Neural progenitor cell (in vitro differentiated cells): ENCODE results near the gene HEY2. TPM values are rescaled to one million over a fixed set of nuclear protein-coding genes. Genes with fewer than 3 reads are reported as not detected.
"Not testable (repeated sequence)": the region's sequence is repeated elsewhere in the genome, so short reads cannot be mapped to it uniquely, and the experiment has no call there.

Experiments
- DNase-seq: peaks from one replicate; pipeline ENCODE4 v3.0.0-alpha.2; 2016; ENCODE audit warnings: low spot score
- H2AFZ ChIP-seq: fragments of 200-600 bp; sonication (generic); replicated peaks from 2 replicates; pipeline ENCODE4 v1.6.1; 2016; ENCODE audit warnings: antibody characterized with exemption
- H3F3A ChIP-seq: fragments of 200-600 bp; sonication (generic); 2 replicates; pipeline ENCODE4 v1.6.1; 2016; ENCODE audit warnings: antibody characterized with exemption, low read depth
- H3K27ac ChIP-seq: fragments of 200-600 bp; sonication (generic); 2 replicates; pipeline ENCODE4 v1.5.1; 2016; ENCODE audit warnings: mild to moderate bottlenecking
- H3K27me3 ChIP-seq: fragments of 200-600 bp; sonication (generic); 2 replicates; pipeline ENCODE4 v1.6.1; 2016; ENCODE audit warnings: mild to moderate bottlenecking, moderate library complexity
- H3K36me3 ChIP-seq: fragments of 200-600 bp; sonication (generic); 2 replicates; pipeline ENCODE4 v1.5.1; 2016
- H3K4me1 ChIP-seq: fragments of 200-600 bp; sonication (generic); 2 replicates; pipeline ENCODE4 v1.6.1; 2016; ENCODE audit warnings: mixed run types
- H3K4me2 ChIP-seq: fragments of 200-600 bp; sonication (generic); 2 replicates; pipeline ENCODE4 v1.6.1; 2016
- H3K4me3 ChIP-seq: fragments of 200-600 bp; sonication (generic); 2 replicates; pipeline ENCODE4 v1.5.1; 2016
- H3K79me2 ChIP-seq: fragments of 200-600 bp; sonication (generic); 2 replicates; pipeline ENCODE4 v1.6.1; 2016; ENCODE audit warnings: low read depth
- H3K9ac ChIP-seq: fragments of 200-600 bp; sonication (generic); 2 replicates; pipeline ENCODE4 v1.6.1; 2016
- H3K9me3 ChIP-seq: fragments of 200-600 bp; sonication (generic); 2 replicates; pipeline ENCODE4 v1.5.1; 2016; ENCODE audit warnings: low read depth
- H4K20me1 ChIP-seq: fragments of 200-600 bp; sonication (generic); 2 replicates; pipeline ENCODE4 v1.6.1; 2016; ENCODE audit warnings: low read depth
- H3K27ac Mint-ChIP-seq: 3 replicates; pipeline ENCODE4 v1.8.0; 2021; ENCODE audit warnings: mixed read lengths
- H3K27me3 Mint-ChIP-seq: 2 replicates; pipeline ENCODE4 v1.8.0; 2022; ENCODE audit warnings: low read depth, mild to moderate bottlenecking, inconsistent platforms, moderate library complexity, mixed read lengths; ENCODE audit not compliant: insufficient read depth
- H3K36me3 Mint-ChIP-seq: 3 replicates; pipeline ENCODE4 v1.8.0; 2021; ENCODE audit warnings: mixed read lengths
- H3K4me1 Mint-ChIP-seq: 3 replicates; pipeline ENCODE4 v1.8.0; 2021; ENCODE audit warnings: mixed read lengths
- H3K4me3 Mint-ChIP-seq: 3 replicates; pipeline ENCODE4 v1.8.0; 2021; ENCODE audit warnings: mild to moderate bottlenecking, moderate library complexity, mixed read lengths
- H3K9me3 Mint-ChIP-seq: 3 replicates; pipeline ENCODE4 v1.8.0; 2020; ENCODE audit warnings: mixed read lengths
- EZH2 ChIP-seq: fragments of 200-600 bp; sonication (generic); IDR thresholded peaks from 2 replicates; pipeline ENCODE4 v1.6.1; 2017; ENCODE audit warnings: antibody characterized with exemption, mild to moderate bottlenecking, moderate library complexity
- EZH2phosphoT487 ChIP-seq: fragments of 200-600 bp; sonication (generic); IDR thresholded peaks from 2 replicates; pipeline ENCODE4 v1.6.1; 2017; ENCODE audit warnings: antibody characterized with exemption
- total RNA-seq: library from RNA; depleted of rRNA; stranded (reverse); fragments of >200 nt; gene quantifications from 2 replicates; pipeline ENCODE4 v1.2.3, GENCODE V29; 2015; ENCODE audit warnings: low replicate concordance
- TF ChIP-seq, protein P1 (sequence below): fragments of 200-600 bp; sonication (generic); IDR thresholded peaks from 2 replicates; pipeline ENCODE4 v1.5.1; 2017; ENCODE audit warnings: antibody characterized with exemption, mild to moderate bottlenecking

HEY2 gene
- total RNA-seq, 1 donor from 2014 or later, result 1.1 TPM

DNA sequence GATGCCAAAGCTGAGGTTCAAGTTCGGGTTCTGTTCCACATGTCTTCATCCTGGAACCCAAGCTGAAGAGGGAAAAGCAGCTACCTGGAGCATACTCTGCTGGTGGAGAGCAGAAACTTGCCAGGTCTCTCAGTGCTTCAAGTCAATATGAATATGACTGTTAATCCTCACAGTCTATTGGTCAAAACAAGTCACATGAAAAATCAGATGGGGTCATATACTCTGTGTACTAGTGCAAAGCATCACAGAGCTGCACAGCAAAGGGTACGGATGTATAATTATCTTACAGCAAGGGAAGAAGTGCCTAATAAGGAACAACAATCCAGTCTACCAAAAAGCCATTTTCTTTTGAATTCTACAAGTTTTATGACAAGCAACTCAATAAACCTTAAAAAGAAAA lies 53.0 kb downstream of the HEY2 start:
- no peaks in the 10 kb centered on the region for H3K36me3 Mint-ChIP-seq
- DNase-seq, result no peak
- H3K79me2 ChIP-seq, result no peaks in the 10 kb centered on the region
- no peaks in the 10 kb centered on the region for H3K9me3 ChIP-seq
- no peaks in the 10 kb centered on the region for H3K9me3 Mint-ChIP-seq
- no peaks in the 10 kb centered on the region for H3K27me3 Mint-ChIP-seq
- H4K20me1 ChIP-seq, result no peaks in the 10 kb centered on the region
- no peak overlapping the region for H3K4me3 Mint-ChIP-seq
- H3K27me3 ChIP-seq, result no peaks in the 10 kb centered on the region
- no peaks in the 10 kb centered on the region for H3F3A ChIP-seq
- H3K4me1 Mint-ChIP-seq, result no peaks in the 10 kb centered on the region
- no peaks in the 10 kb centered on the region for H3K4me1 ChIP-seq
- H3K36me3 ChIP-seq, result no peaks in the 10 kb centered on the region
- no peak overlapping the region for H2AFZ ChIP-seq
- H3K4me3 ChIP-seq, result no peak overlapping the region
- TF ChIP-seq, protein P1, sequence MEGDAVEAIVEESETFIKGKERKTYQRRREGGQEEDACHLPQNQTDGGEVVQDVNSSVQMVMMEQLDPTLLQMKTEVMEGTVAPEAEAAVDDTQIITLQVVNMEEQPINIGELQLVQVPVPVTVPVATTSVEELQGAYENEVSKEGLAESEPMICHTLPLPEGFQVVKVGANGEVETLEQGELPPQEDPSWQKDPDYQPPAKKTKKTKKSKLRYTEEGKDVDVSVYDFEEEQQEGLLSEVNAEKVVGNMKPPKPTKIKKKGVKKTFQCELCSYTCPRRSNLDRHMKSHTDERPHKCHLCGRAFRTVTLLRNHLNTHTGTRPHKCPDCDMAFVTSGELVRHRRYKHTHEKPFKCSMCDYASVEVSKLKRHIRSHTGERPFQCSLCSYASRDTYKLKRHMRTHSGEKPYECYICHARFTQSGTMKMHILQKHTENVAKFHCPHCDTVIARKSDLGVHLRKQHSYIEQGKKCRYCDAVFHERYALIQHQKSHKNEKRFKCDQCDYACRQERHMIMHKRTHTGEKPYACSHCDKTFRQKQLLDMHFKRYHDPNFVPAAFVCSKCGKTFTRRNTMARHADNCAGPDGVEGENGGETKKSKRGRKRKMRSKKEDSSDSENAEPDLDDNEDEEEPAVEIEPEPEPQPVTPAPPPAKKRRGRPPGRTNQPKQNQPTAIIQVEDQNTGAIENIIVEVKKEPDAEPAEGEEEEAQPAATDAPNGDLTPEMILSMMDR, result no peak
- no peak for TF ChIP-seq EZH2
- TF ChIP-seq EZH2phosphoT487, result no peak
- no peak overlapping the region for H3K4me2 ChIP-seq
- H3K9ac ChIP-seq, result no peak overlapping the region
- H3K27ac ChIP-seq, result no peak overlapping the region
- H3K27ac Mint-ChIP-seq, result no peak overlapping the region

DNA sequence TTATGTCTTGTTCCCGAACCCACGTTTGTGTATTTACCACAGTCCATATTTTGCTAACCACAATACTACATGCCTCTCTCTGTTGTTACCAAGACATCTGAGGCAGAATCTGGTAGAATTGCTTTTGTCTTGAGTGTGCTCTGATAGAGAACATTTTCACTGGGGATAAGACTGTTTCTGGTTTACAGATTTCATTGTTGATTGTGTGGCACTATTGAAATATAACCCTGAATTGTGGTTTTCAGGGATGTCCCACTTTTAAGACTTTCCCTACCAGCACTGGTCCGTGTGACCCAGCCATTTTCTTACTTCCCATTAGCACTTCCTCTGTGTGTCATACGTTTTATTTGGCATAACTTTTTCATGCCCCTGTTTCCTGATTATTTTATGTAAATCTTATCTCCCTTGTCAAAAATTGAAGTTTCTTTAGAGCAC lies 53.5 kb downstream of the HEY2 start:
- Mint-ChIP-seq H3K4me1 (no peaks in the 10 kb centered on the region), H3K36me3 (no peaks in the 10 kb centered on the region), H3K9me3 (no peaks in the 10 kb centered on the region), H3K27me3 (no peaks in the 10 kb centered on the region), H3K27ac (no peak overlapping the region), H3K4me3 (no peak overlapping the region)
- Histone ChIP-seq H3K27ac (no peak overlapping the region), H3K4me3 (no peak overlapping the region), H3K4me1 (no peaks in the 10 kb centered on the region), H2AFZ (no peak overlapping the region), H3F3A (no peaks in the 10 kb centered on the region), H3K9ac (no peak overlapping the region), H3K36me3 (no peaks in the 10 kb centered on the region), H3K79me2 (no peaks in the 10 kb centered on the region), H3K27me3 (no peaks in the 10 kb centered on the region), H3K9me3 (no peaks in the 10 kb centered on the region), H4K20me1 (no peaks in the 10 kb centered on the region), H3K4me2 (no peak overlapping the region)
- TF ChIP-seq EZH2, result no peak
- TF ChIP-seq EZH2phosphoT487, result no peak
- TF ChIP-seq, protein P1, result no peak
- DNase-seq, result no peak

DNA sequence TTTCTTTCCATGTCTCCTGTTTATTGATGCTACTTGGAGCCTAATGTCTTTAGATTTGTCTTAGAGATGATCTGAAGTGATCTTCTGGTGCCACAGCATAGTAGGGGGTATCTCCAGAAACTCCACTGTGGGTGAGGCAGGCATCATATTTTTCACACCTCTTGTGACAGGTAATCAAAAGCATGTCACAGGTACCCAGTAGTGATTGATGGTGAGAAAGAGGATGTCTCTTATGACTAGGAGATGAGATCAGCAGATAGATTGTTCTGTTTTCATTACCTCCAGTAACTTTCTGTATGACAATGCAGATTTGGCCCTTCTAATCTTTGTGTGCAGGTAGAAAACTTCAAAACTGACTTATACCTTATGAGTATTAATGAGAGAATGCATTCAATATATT lies 54.8 kb downstream of the HEY2 start:
- Histone ChIP-seq H3K4me3 (no peak overlapping the region), H3K9ac (no peak overlapping the region), H3K4me2 (no peak overlapping the region), H2AFZ (no peak overlapping the region), H3K4me1 (no peaks in the 10 kb centered on the region), H3K27me3 (no peaks in the 10 kb centered on the region), H4K20me1 (no peaks in the 10 kb centered on the region), H3K79me2 (no peaks in the 10 kb centered on the region), H3F3A (no peaks in the 10 kb centered on the region), H3K27ac (no peak overlapping the region), H3K9me3 (no peaks in the 10 kb centered on the region), H3K36me3 (no peaks in the 10 kb centered on the region)
- H3K27ac Mint-ChIP-seq, result no peak overlapping the region
- H3K4me1 Mint-ChIP-seq, result no peaks in the 10 kb centered on the region
- H3K36me3 Mint-ChIP-seq, result no peaks in the 10 kb centered on the region
- H3K27me3 Mint-ChIP-seq, result no peaks in the 10 kb centered on the region
- H3K9me3 Mint-ChIP-seq, result no peaks in the 10 kb centered on the region
- no peak for DNase-seq
- no peak overlapping the region for H3K4me3 Mint-ChIP-seq
- TF ChIP-seq EZH2 (no peak), EZH2phosphoT487 (no peak)
- TF ChIP-seq, protein P1, result no peak

- not testable (repeated sequence) for H3F3A ChIP-seq, H2AFZ ChIP-seq, H3K9me3 ChIP-seq, DNase-seq, H3K36me3 ChIP-seq, H3K4me3 Mint-ChIP-seq, H3K9ac ChIP-seq, H3K27ac ChIP-seq, H3K36me3 Mint-ChIP-seq, H3K79me2 ChIP-seq, H3K27me3 ChIP-seq, H3K27ac Mint-ChIP-seq, H4K20me1 ChIP-seq, H3K9me3 Mint-ChIP-seq, H3K4me1 Mint-ChIP-seq, H3K27me3 Mint-ChIP-seq, H3K4me1 ChIP-seq, H3K4me3 ChIP-seq, H3K4me2 ChIP-seq
Measured at GRCh38 chr6:125804866-125805425, 55.5 kb downstream of the HEY2 start.
